Nephron progenitor cell (in vitro differentiated cells): ENCODE measurements around the gene MYL12B.

Source experiments
- DNase-seq: peaks from one replicate; pipeline ENCODE4 v3.0.0; 2021
- H3K27ac Mint-ChIP-seq: 2 replicates; pipeline ENCODE4 v1.8.0; 2021; ENCODE audit warnings: mild to moderate bottlenecking, moderate library complexity, mixed read lengths
- H3K27me3 Mint-ChIP-seq: 2 replicates; pipeline ENCODE4 v1.8.0; 2021; ENCODE audit warnings: mild to moderate bottlenecking, low read depth, mixed read lengths; ENCODE audit not compliant: poor library complexity
- H3K36me3 Mint-ChIP-seq: 2 replicates; pipeline ENCODE4 v1.8.0; 2021; ENCODE audit warnings: low read depth, mixed read lengths
- H3K4me1 Mint-ChIP-seq: 2 replicates; pipeline ENCODE4 v1.8.0; 2021; ENCODE audit warnings: mixed read lengths
- H3K4me3 Mint-ChIP-seq: 2 replicates; pipeline ENCODE4 v1.8.0; 2021; ENCODE audit warnings: mild to moderate bottlenecking, moderate library complexity, mixed read lengths
- H3K9me3 Mint-ChIP-seq: 2 replicates; pipeline ENCODE4 v1.8.0; 2021; ENCODE audit warnings: mild to moderate bottlenecking, moderate library complexity, mixed read lengths
- TF ChIP-seq, protein P1 (sequence below): fragments of 200-600 bp; sonication (generic); IDR thresholded peaks from 2 replicates; pipeline ENCODE4 v1.5.0; 2021; ENCODE audit warnings: antibody characterized with exemption

The MYL12B gene

GRCh38 chr18:3255611-3256165, 6.2 kb upstream of the MYL12B start:
- Mint-ChIP-seq H3K9me3 (no peaks in the 10 kb centered on the region), H3K4me1 (peaks cover 7% of the 10 kb centered on the region), H3K4me3 (no peak overlapping the region), H3K27ac (no peak overlapping the region), H3K27me3 (no peaks in the 10 kb centered on the region), H3K36me3 (peaks cover 56% of the 10 kb centered on the region)
- no peak for DNase-seq
- TF ChIP-seq, protein P1, sequence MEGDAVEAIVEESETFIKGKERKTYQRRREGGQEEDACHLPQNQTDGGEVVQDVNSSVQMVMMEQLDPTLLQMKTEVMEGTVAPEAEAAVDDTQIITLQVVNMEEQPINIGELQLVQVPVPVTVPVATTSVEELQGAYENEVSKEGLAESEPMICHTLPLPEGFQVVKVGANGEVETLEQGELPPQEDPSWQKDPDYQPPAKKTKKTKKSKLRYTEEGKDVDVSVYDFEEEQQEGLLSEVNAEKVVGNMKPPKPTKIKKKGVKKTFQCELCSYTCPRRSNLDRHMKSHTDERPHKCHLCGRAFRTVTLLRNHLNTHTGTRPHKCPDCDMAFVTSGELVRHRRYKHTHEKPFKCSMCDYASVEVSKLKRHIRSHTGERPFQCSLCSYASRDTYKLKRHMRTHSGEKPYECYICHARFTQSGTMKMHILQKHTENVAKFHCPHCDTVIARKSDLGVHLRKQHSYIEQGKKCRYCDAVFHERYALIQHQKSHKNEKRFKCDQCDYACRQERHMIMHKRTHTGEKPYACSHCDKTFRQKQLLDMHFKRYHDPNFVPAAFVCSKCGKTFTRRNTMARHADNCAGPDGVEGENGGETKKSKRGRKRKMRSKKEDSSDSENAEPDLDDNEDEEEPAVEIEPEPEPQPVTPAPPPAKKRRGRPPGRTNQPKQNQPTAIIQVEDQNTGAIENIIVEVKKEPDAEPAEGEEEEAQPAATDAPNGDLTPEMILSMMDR: no peak

GRCh38 chr18:3256693-3257626, 5.0 kb upstream of the MYL12B start:
- H3K27ac Mint-ChIP-seq: no peak overlapping the region
- peaks cover 54% of the 10 kb centered on the region for H3K36me3 Mint-ChIP-seq
- H3K4me3 Mint-ChIP-seq: no peak overlapping the region
- H3K4me1 Mint-ChIP-seq: peaks cover 11% of the 10 kb centered on the region
- no peak for DNase-seq
- H3K9me3 Mint-ChIP-seq: no peaks in the 10 kb centered on the region
- TF ChIP-seq, protein P1: no peak
- no peaks in the 10 kb centered on the region for H3K27me3 Mint-ChIP-seq

GRCh38 chr18:3257627-3258120, 4.3 kb upstream of the MYL12B start:
- Mint-ChIP-seq H3K4me1 (peaks cover 14% of the 10 kb centered on the region), H3K9me3 (no peaks in the 10 kb centered on the region), H3K27ac (peak overlapping the region; percentile 11), H3K36me3 (peaks cover 54% of the 10 kb centered on the region), H3K4me3 (no peak overlapping the region), H3K27me3 (no peaks in the 10 kb centered on the region)
- no peak for DNase-seq
- TF ChIP-seq, protein P1: no peak

- H3K9me3 Mint-ChIP-seq: no peaks in the 10 kb centered on the region
Measured at GRCh38 chr18:3260995-3261372, 949 bp upstream of the MYL12B start.

GRCh38 chr18:3262234-3263131, 550 bp downstream of the MYL12B start:
- Mint-ChIP-seq H3K4me3 (peak overlapping the region; percentile 98), H3K36me3 (peaks cover 11% of the 10 kb centered on the region), H3K27me3 (no peaks in the 10 kb centered on the region), H3K4me1 (peaks cover 47% of the 10 kb centered on the region), H3K27ac (peak overlapping the region; percentile 89), H3K9me3 (no peaks in the 10 kb centered on the region)
- DNase-seq: no peak
- TF ChIP-seq, protein P1: no peak

More at GRCh38 chr18:3260995-3261372, 949 bp upstream of the MYL12B start:
- TF ChIP-seq, protein P1: no peak
- Mint-ChIP-seq H3K27ac (peak overlapping the region; percentile 99), H3K36me3 (peaks cover 25% of the 10 kb centered on the region), H3K4me1 (peaks cover 43% of the 10 kb centered on the region), H3K27me3 (no peaks in the 10 kb centered on the region), H3K4me3 (peak overlapping the region; percentile 98)
- DNase-seq: no peak
